Peyer's patch (tissue), 4 donors: Measurements from ENCODE around the gene GMCL2.

Experiments used
- CTCF ChIP-seq, 6 experiments: fragments of 450-650 bp in 4 of 6; fragments of 200-600 bp in 2 of 6; sonication (generic) in 1 of 6; IDR thresholded peaks; one replicate each; pipeline ENCODE4 v1.5.1; 2017 to 2019; ENCODE audit warnings: antibody characterized with exemption in 6 of 6, mild to moderate bottlenecking in 3 of 6, moderate library complexity in 1 of 6
- POLR2A ChIP-seq, 2 donors: fragments of 450-650 bp; IDR thresholded peaks; one replicate each; pipeline ENCODE4 v1.5.1; 2017; ENCODE audit warnings: antibody characterized with exemption in 2 of 2, mild to moderate bottlenecking in 2 of 2, moderate library complexity in 2 of 2

GRCh38 chr5:178201927-178202235 lies 14.7 kb upstream of the GMCL2 start:
- TF ChIP-seq CTCF (IDR thresholded peaks at IDR 0.05) (no peak), POLR2A (IDR thresholded peaks at IDR 0.05) (no peak)
